PC-3 (cell line): ENCODE results near the gene MDC1. TPM values are rescaled to one million over a fixed set of nuclear protein-coding genes. Genes with fewer than 3 reads are reported as not detected.

Experiments
- ATAC-seq: fragments of 200-7000 bp; cut with Tn5 transposase; 2 replicates; pipeline ENCODE4 v1.9.1; 2020; ENCODE audit warnings: mild to moderate bottlenecking, moderate library complexity
- BruUV-seq: library from RNA; stranded (reverse); fragments of 400-500 nt; replicated peaks from 2 replicates; lab custom pipeline; 2021; lab: Mats Ljungman, UMichigan
- CTCF ChIA-PET: fragments of 300-600 bp; sonication (Branson Sonifier 250); formaldehyde crosslinking; loops from one replicate; lab custom pipeline; 2022; ENCODE audit warnings: antibody characterized with exemption; lab: Charles Lee
- POLR2A ChIA-PET: fragments of 300-600 bp; sonication (Branson Sonifier 250); formaldehyde crosslinking; loops from one replicate; lab custom pipeline; 2022; ENCODE audit warnings: antibody characterized with exemption; ENCODE audit not compliant: unreplicated experiment; lab: Charles Lee
- DNase-seq: peaks from one replicate; pipeline ENCODE4 v3.0.0-alpha.2; 2015
- H2AFZ ChIP-seq: fragments of 300-600 bp; sonication (generic); 2 replicates; pipeline ENCODE4 v1.6.0; 2016; ENCODE audit warnings: antibody characterized with exemption, low read length
- H3F3A ChIP-seq: fragments of 300-600 bp; sonication (generic); one replicate; pipeline ENCODE4 v1.6.0; 2017; ENCODE audit warnings: antibody characterized with exemption, low read length, control low read depth, mild to moderate bottlenecking; ENCODE audit not compliant: unreplicated experiment
- H3K27ac ChIP-seq: fragments of 300-600 bp; sonication (generic); 2 replicates; pipeline ENCODE4 v1.5.1; 2016; ENCODE audit warnings: mild to moderate bottlenecking, low read length
- H3K27me3 ChIP-seq: fragments of 300-600 bp; sonication (generic); 2 replicates; pipeline ENCODE4 v1.6.1; 2016; ENCODE audit warnings: low read length, mixed read lengths
- H3K36me3 ChIP-seq: fragments of 300-600 bp; sonication (generic); 2 replicates; pipeline ENCODE4 v1.6.1; 2016; ENCODE audit warnings: low read depth, mixed run types, low read length, mixed read lengths
- H3K4me1 ChIP-seq: fragments of 300-600 bp; sonication (generic); 2 replicates; pipeline ENCODE4 v1.5.1; 2016; ENCODE audit warnings: low read length; ENCODE audit not compliant: insufficient read depth
- H3K4me2 ChIP-seq: fragments of 300-600 bp; sonication (generic); 2 replicates; pipeline ENCODE4 v1.6.0; 2016; ENCODE audit warnings: low read length
- H3K4me3 ChIP-seq: fragments of 300-600 bp; sonication (generic); 2 replicates; pipeline ENCODE4 v1.5.1; 2016; ENCODE audit warnings: mild to moderate bottlenecking, low read length, mixed read lengths
- H3K79me2 ChIP-seq: fragments of 300-600 bp; sonication (generic); 2 replicates; pipeline ENCODE4 v1.6.1; 2017; ENCODE audit warnings: low read length, mixed read lengths
- H3K9ac ChIP-seq: fragments of 300-600 bp; sonication (generic); 2 replicates; pipeline ENCODE4 v1.6.0; 2016; ENCODE audit warnings: mild to moderate bottlenecking, low read length
- H3K9me2 ChIP-seq: fragments of 300-600 bp; sonication (generic); replicated peaks from 2 replicates; pipeline ENCODE4 v1.6.1; 2016; ENCODE audit warnings: mixed run types, low read length, mixed read lengths
- H3K9me3 ChIP-seq: fragments of 300-600 bp; sonication (generic); 2 replicates; pipeline ENCODE4 v1.6.1; 2016; ENCODE audit warnings: low read length, mixed read lengths
- H4K20me1 ChIP-seq: fragments of 300-600 bp; sonication (generic); 2 replicates; pipeline ENCODE4 v1.6.1; 2016; ENCODE audit warnings: low read length, mixed read lengths
- EZH2 ChIP-seq: fragments of 300-600 bp; sonication (generic); IDR thresholded peaks from one replicate; pipeline ENCODE4 v1.6.1; 2017; ENCODE audit warnings: antibody characterized with exemption, mild to moderate bottlenecking, low read length; ENCODE audit not compliant: unreplicated experiment
- EZH2phosphoT487 ChIP-seq: fragments of 300-600 bp; sonication (generic); IDR thresholded peaks from 2 replicates; pipeline ENCODE4 v1.6.1; 2018; ENCODE audit warnings: mild to moderate bottlenecking, antibody characterized with exemption, low read length, borderline replicate concordance
- intact Hi-C: fragments of 100-400 bp; cut with micrococcal nuclease; formaldehyde crosslinking; loops from 2 replicates; pipeline ENCODE4 v1.9.0; 2023
- total RNA-seq: library from RNA; depleted of rRNA; stranded (reverse); fragments of >200 nt; gene quantifications from 2 replicates; pipeline ENCODE4 v1.2.3, GENCODE V29; 2014
- TF ChIP-seq, protein P1 (sequence below): fragments of 300-600 bp; sonication (generic); conservative IDR thresholded peaks from 2 replicates; pipeline ENCODE4 v1.5.1; 2017; ENCODE audit warnings: antibody characterized with exemption, low read depth, mild to moderate bottlenecking, low read length

Gene MDC1
- total RNA-seq, 1 experiment from 2014 or later, result 19.6 TPM

DNA sequence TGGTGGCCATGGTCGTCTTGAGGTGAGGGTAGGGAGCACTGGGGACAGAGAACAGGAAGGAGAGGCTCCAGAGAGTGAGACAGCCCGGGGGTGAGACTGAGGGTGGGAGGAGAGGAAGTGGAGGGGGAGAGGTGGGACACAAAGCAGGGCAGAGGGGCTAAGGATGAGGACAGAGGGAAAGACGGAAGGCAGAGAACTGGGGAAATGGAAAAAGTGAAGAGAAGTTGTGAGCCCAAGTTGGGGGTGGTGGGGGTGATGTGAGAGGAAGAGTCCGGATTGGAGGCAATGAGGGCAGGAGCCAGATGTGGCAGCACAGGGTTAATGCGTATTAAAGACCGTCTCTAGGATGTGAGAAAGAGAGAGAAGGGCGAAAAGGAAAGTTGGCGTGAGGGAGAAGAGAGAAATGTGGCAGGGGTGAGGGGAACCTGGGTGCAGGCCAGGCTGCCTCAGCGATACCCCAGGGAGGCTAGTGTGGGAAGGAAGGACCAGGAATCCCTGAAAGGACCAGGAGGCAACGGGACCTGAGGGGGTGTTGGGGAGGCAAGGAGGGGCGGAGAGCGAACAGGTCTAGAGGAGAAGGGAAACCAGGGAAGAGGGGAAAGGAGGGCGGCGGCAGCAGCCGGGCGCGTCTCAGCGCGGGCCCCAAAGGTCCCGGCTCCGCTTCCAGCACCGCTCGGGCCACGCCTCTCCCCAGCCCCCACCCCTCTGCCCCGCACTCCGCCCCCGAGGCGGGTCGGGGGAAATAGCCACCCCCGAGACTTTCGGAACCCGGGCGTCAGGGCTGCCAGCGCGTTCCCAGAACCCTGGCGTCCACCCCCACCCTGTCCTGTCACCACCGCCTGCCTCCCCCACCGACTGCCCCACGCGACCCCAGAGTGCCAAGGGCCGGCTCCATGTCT lies 30.8 kb downstream of the MDC1 start, which contains the start of gene PPP1R18:
TSS of gene PPP1R18 (minus strand) at position 637 of the 899 bp plus-strand sequence. CDS start at position 10, 627 bp downstream.
- H3K9ac ChIP-seq, result peak within 1 kb of the TSS; percentile 98
- ChIA-PET POLR2A (no interaction called here), CTCF (no interaction called here)
- H3K4me2 ChIP-seq, result peak within 1 kb of the TSS; percentile 87
- no peaks in the 10 kb centered on the region for H3K27me3 ChIP-seq
- H3K79me2 ChIP-seq, result peaks cover 84% of the 10 kb centered on the region
- ATAC-seq, result peak; percentile 9
- H3K4me1 ChIP-seq, result peaks cover 71% of the 10 kb centered on the region
- H4K20me1 ChIP-seq, result no peaks in the 10 kb centered on the region
- peak; percentile 72 for DNase-seq
- H3K36me3 ChIP-seq, result no peaks in the 10 kb centered on the region
- intact Hi-C loops, result loop anchor here (5.0 kb wide), 1 partner anchor 136 kb away; no protein-coding TSS in a partner anchor
- H3K27ac ChIP-seq, result peak within 1 kb of the TSS; percentile 96
- TF ChIP-seq EZH2, result no peak
- TF ChIP-seq, protein P1, sequence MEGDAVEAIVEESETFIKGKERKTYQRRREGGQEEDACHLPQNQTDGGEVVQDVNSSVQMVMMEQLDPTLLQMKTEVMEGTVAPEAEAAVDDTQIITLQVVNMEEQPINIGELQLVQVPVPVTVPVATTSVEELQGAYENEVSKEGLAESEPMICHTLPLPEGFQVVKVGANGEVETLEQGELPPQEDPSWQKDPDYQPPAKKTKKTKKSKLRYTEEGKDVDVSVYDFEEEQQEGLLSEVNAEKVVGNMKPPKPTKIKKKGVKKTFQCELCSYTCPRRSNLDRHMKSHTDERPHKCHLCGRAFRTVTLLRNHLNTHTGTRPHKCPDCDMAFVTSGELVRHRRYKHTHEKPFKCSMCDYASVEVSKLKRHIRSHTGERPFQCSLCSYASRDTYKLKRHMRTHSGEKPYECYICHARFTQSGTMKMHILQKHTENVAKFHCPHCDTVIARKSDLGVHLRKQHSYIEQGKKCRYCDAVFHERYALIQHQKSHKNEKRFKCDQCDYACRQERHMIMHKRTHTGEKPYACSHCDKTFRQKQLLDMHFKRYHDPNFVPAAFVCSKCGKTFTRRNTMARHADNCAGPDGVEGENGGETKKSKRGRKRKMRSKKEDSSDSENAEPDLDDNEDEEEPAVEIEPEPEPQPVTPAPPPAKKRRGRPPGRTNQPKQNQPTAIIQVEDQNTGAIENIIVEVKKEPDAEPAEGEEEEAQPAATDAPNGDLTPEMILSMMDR, result no peak
- TF ChIP-seq EZH2phosphoT487, result no peak
- TSS peak; percentile 50 for BruUV-seq
- no peaks in the 10 kb centered on the region for H3K9me2 ChIP-seq
- H3K9me3 ChIP-seq, result no peaks in the 10 kb centered on the region
- peak within 1 kb of the TSS; percentile 86 for H2AFZ ChIP-seq
- H3F3A ChIP-seq, result no peaks in the 10 kb centered on the region
- H3K4me3 ChIP-seq, result peak within 1 kb of the TSS; percentile 97

DNA sequence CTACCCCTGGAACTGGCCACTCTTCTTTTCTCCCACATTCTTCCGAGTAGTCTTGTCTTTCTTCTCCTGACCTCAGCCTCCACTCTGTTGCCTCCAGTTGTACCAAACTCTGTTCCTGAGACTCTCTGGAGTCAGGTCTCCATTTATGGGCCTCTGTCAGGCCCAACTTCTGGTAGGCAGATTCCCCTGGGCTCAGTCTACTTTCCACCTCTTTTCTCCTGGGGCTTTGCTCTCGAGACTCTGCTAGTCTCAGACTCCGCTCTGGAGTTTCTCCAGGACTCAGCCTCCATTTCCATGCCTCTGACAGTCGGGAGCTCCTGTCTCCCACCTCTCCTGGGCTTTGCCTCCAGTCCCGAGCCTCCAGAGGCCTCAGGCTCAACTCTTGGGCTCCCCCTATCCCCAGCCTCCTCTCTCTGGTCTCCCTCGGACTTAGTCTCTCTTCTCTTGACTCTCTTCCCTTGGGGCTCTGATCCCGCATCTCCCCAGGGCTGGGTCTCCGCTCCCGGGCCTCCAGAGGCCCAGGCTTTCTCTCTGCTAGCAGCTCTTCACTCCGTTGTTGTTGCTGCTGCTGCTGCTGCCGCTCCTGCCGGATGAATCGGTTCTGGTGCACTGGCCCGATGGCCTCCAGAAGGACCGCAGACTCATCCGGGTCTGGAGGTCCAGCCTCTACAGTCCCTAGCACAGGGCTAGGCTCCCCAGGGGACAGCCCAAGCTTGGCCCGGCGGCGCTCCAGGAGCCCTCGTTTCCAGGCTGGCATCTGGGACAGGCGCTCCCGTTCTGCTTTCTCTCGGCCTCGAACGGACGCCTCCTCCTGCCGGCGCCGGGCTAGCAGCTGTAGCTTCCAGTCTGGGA lies 31.7 kb downstream of the MDC1 start:
- Histone ChIP-seq H2AFZ (no peak overlapping the region), H3K4me2 (peak overlapping the region; percentile 87), H3K4me1 (peaks cover 71% of the 10 kb centered on the region), H3K9me2 (no peaks in the 10 kb centered on the region), H3K27ac (peak overlapping the region; percentile 96), H3K9ac (peak overlapping the region; percentile 98), H4K20me1 (no peaks in the 10 kb centered on the region), H3K27me3 (no peaks in the 10 kb centered on the region), H3F3A (no peaks in the 10 kb centered on the region), H3K36me3 (no peaks in the 10 kb centered on the region; the same call in 1 of the 2 replicates), H3K79me2 (peaks cover 93% of the 10 kb centered on the region), H3K4me3 (peak overlapping the region; percentile 97), H3K9me3 (no peaks in the 10 kb centered on the region)
- CTCF ChIA-PET, result no interaction called here
- DNase-seq (no peak), ATAC-seq (no peak)
- POLR2A ChIA-PET, result no interaction called here
- intact Hi-C loops, result loop anchor here (5.0 kb wide), 1 partner anchor 137 kb away; no protein-coding TSS in a partner anchor
- TF ChIP-seq EZH2phosphoT487 (no peak), EZH2 (no peak)
- TF ChIP-seq, protein P1, result peak; percentile 30; the same call in 1 of the 2 replicates
- BruUV-seq, result no TSS peak
